PC-3 (cell line): ENCODE data around the gene CARS1. TPM values are rescaled to one million over a fixed set of nuclear protein-coding genes. Genes with fewer than 3 reads are reported as not detected.

Source experiments
- ATAC-seq: fragments of 200-7000 bp; cut with Tn5 transposase; 2 replicates; pipeline ENCODE4 v1.9.1; 2020; ENCODE audit warnings: mild to moderate bottlenecking, moderate library complexity
- BruUV-seq: library from RNA; stranded (reverse); fragments of 400-500 nt; replicated peaks from 2 replicates; lab custom pipeline; 2021; lab: Mats Ljungman, UMichigan
- CTCF ChIA-PET: fragments of 300-600 bp; sonication (Branson Sonifier 250); formaldehyde crosslinking; loops from one replicate; lab custom pipeline; 2022; ENCODE audit warnings: antibody characterized with exemption; lab: Charles Lee
- POLR2A ChIA-PET: fragments of 300-600 bp; sonication (Branson Sonifier 250); formaldehyde crosslinking; loops from one replicate; lab custom pipeline; 2022; ENCODE audit warnings: antibody characterized with exemption; ENCODE audit not compliant: unreplicated experiment; lab: Charles Lee
- DNase-seq: peaks from one replicate; pipeline ENCODE4 v3.0.0-alpha.2; 2015
- H2AFZ ChIP-seq: fragments of 300-600 bp; sonication (generic); 2 replicates; pipeline ENCODE4 v1.6.0; 2016; ENCODE audit warnings: antibody characterized with exemption, low read length
- H3F3A ChIP-seq: fragments of 300-600 bp; sonication (generic); one replicate; pipeline ENCODE4 v1.6.0; 2017; ENCODE audit warnings: antibody characterized with exemption, low read length, control low read depth, mild to moderate bottlenecking; ENCODE audit not compliant: unreplicated experiment
- H3K27ac ChIP-seq: fragments of 300-600 bp; sonication (generic); 2 replicates; pipeline ENCODE4 v1.5.1; 2016; ENCODE audit warnings: mild to moderate bottlenecking, low read length
- H3K27me3 ChIP-seq: fragments of 300-600 bp; sonication (generic); 2 replicates; pipeline ENCODE4 v1.6.1; 2016; ENCODE audit warnings: low read length, mixed read lengths
- H3K36me3 ChIP-seq: fragments of 300-600 bp; sonication (generic); 2 replicates; pipeline ENCODE4 v1.6.1; 2016; ENCODE audit warnings: low read depth, mixed run types, low read length, mixed read lengths
- H3K4me1 ChIP-seq: fragments of 300-600 bp; sonication (generic); 2 replicates; pipeline ENCODE4 v1.5.1; 2016; ENCODE audit warnings: low read length; ENCODE audit not compliant: insufficient read depth
- H3K4me2 ChIP-seq: fragments of 300-600 bp; sonication (generic); 2 replicates; pipeline ENCODE4 v1.6.0; 2016; ENCODE audit warnings: low read length
- H3K4me3 ChIP-seq: fragments of 300-600 bp; sonication (generic); 2 replicates; pipeline ENCODE4 v1.5.1; 2016; ENCODE audit warnings: mild to moderate bottlenecking, low read length, mixed read lengths
- H3K79me2 ChIP-seq: fragments of 300-600 bp; sonication (generic); 2 replicates; pipeline ENCODE4 v1.6.1; 2017; ENCODE audit warnings: low read length, mixed read lengths
- H3K9ac ChIP-seq: fragments of 300-600 bp; sonication (generic); 2 replicates; pipeline ENCODE4 v1.6.0; 2016; ENCODE audit warnings: mild to moderate bottlenecking, low read length
- H3K9me2 ChIP-seq: fragments of 300-600 bp; sonication (generic); replicated peaks from 2 replicates; pipeline ENCODE4 v1.6.1; 2016; ENCODE audit warnings: mixed run types, low read length, mixed read lengths
- H3K9me3 ChIP-seq: fragments of 300-600 bp; sonication (generic); 2 replicates; pipeline ENCODE4 v1.6.1; 2016; ENCODE audit warnings: low read length, mixed read lengths
- H4K20me1 ChIP-seq: fragments of 300-600 bp; sonication (generic); 2 replicates; pipeline ENCODE4 v1.6.1; 2016; ENCODE audit warnings: low read length, mixed read lengths
- CTCF ChIP-seq: fragments of 300-600 bp; sonication (generic); conservative IDR thresholded peaks from 2 replicates; pipeline ENCODE4 v1.5.1; 2017; ENCODE audit warnings: antibody characterized with exemption, low read depth, mild to moderate bottlenecking, low read length
- EZH2 ChIP-seq: fragments of 300-600 bp; sonication (generic); IDR thresholded peaks from one replicate; pipeline ENCODE4 v1.6.1; 2017; ENCODE audit warnings: antibody characterized with exemption, mild to moderate bottlenecking, low read length; ENCODE audit not compliant: unreplicated experiment
- EZH2phosphoT487 ChIP-seq: fragments of 300-600 bp; sonication (generic); IDR thresholded peaks from 2 replicates; pipeline ENCODE4 v1.6.1; 2018; ENCODE audit warnings: mild to moderate bottlenecking, antibody characterized with exemption, low read length, borderline replicate concordance
- intact Hi-C: fragments of 100-400 bp; cut with micrococcal nuclease; formaldehyde crosslinking; loops from 2 replicates; pipeline ENCODE4 v1.9.0; 2023
- total RNA-seq: library from RNA; depleted of rRNA; stranded (reverse); fragments of >200 nt; gene quantifications from 2 replicates; pipeline ENCODE4 v1.2.3, GENCODE V29; 2014

The CARS1 gene
- total RNA-seq, 1 experiment from 2014 or later = 39.7 TPM

- H2AFZ ChIP-seq = no peak overlapping the region
- H3K9me3 ChIP-seq = no peaks in the 10 kb centered on the region
- H3K27me3 ChIP-seq = no peaks in the 10 kb centered on the region
- H3K4me3 ChIP-seq = no peak overlapping the region
- H3K36me3 ChIP-seq = peaks cover 21% of the 10 kb centered on the region
- intact Hi-C loops = no loop called here
- no peak overlapping the region for H3K4me2 ChIP-seq
- ChIA-PET CTCF (no interaction called here), POLR2A (no interaction called here)
- no TSS peak for BruUV-seq
- peaks cover 16% of the 10 kb centered on the region for H3K4me1 ChIP-seq
- H4K20me1 ChIP-seq = no peaks in the 10 kb centered on the region
- H3F3A ChIP-seq = no peaks in the 10 kb centered on the region
- no peak overlapping the region for H3K9ac ChIP-seq
- TF ChIP-seq EZH2 (no peak), CTCF (no peak), EZH2phosphoT487 (no peak)
- H3K79me2 ChIP-seq = peaks cover 36% of the 10 kb centered on the region
- H3K9me2 ChIP-seq = no peaks in the 10 kb centered on the region
- no peak overlapping the region for H3K27ac ChIP-seq
- DNase-seq (no peak), ATAC-seq (no peak)
Measured at GRCh38 chr11:3041699-3042441, 15.4 kb downstream of the CARS1 start.

- BruUV-seq = no TSS peak
- Histone ChIP-seq H3F3A (no peaks in the 10 kb centered on the region), H3K4me2 (no peak overlapping the region), H3K9me2 (no peaks in the 10 kb centered on the region), H3K36me3 (peaks cover 30% of the 10 kb centered on the region), H2AFZ (no peak overlapping the region), H3K9ac (no peak overlapping the region), H3K79me2 (peaks cover 26% of the 10 kb centered on the region), H3K4me3 (no peak overlapping the region), H3K27ac (no peak overlapping the region), H3K9me3 (no peaks in the 10 kb centered on the region), H3K27me3 (no peaks in the 10 kb centered on the region), H3K4me1 (peaks cover 16% of the 10 kb centered on the region), H4K20me1 (no peaks in the 10 kb centered on the region)
- DNase-seq = no peak
- POLR2A ChIA-PET = no interaction called here
- intact Hi-C loops = no loop called here
- TF ChIP-seq CTCF (no peak), EZH2 (no peak), EZH2phosphoT487 (no peak)
- ATAC-seq = no peak
- CTCF ChIA-PET = no interaction called here
Measured at GRCh38 chr11:3040881-3041280, 16.3 kb downstream of the CARS1 start.

- no TSS peak for BruUV-seq
- peak overlapping the region; percentile 92 for H3K27ac ChIP-seq
- H3K4me2 ChIP-seq = peak overlapping the region; percentile 79
- no peaks in the 10 kb centered on the region for H3F3A ChIP-seq
- H3K36me3 ChIP-seq = peaks cover 41% of the 10 kb centered on the region
- H3K4me3 ChIP-seq = no peak overlapping the region
- TF ChIP-seq EZH2 = no peak
- TF ChIP-seq CTCF = no peak
- TF ChIP-seq EZH2phosphoT487 = no peak
- no peaks in the 10 kb centered on the region for H4K20me1 ChIP-seq
- intact Hi-C loops = loop anchor here (1.0 kb wide), 1 partner anchor 54 kb away; no protein-coding TSS in a partner anchor
- ChIA-PET CTCF (interaction anchor here (0.7 to 1.7 kb wide), 3 partner anchors 12 to 53 kb away, joined by 4 to 27 read pairs (median 7); no protein-coding TSS in a partner anchor), POLR2A (interaction anchor here (0.6 kb wide), 1 partner anchor 57 kb away, joined by 17 read pairs; no protein-coding TSS in a partner anchor)
- no peak for ATAC-seq
- H3K27me3 ChIP-seq = no peaks in the 10 kb centered on the region
- H3K9me3 ChIP-seq = no peaks in the 10 kb centered on the region
- no peaks in the 10 kb centered on the region for H3K9me2 ChIP-seq
- peaks cover 1% of the 10 kb centered on the region; the same call in 1 of the 2 replicates for H3K79me2 ChIP-seq
- DNase-seq = no peak
- H3K9ac ChIP-seq = no peak overlapping the region
- H2AFZ ChIP-seq = no peak overlapping the region
- peaks cover 16% of the 10 kb centered on the region for H3K4me1 ChIP-seq
Measured at GRCh38 chr11:3037945-3038271, 19.3 kb downstream of the CARS1 start.
